Measurements from ENCODE around the gene NFKBIL1.

The NFKBIL1 gene

GRCh38 chr6:31568537-31568961, 21.1 kb downstream of the NFKBIL1 start:
- ATAC-seq (peak; percentile 71), DNase-seq (ENCODE audit: low spot score in 2 of 2) (peak in 1 of 2 donors; percentile 84)
- Mint-ChIP-seq H3K27ac (peak overlapping the region; percentile 48), H3K4me1 (peaks cover 85% of the 10 kb centered on the region), H3K9me3 (no peaks in the 10 kb centered on the region), H3K4me3 (peak overlapping the region; percentile 55), H3K36me3 (peaks cover 33% of the 10 kb centered on the region)

GRCh38 chr6:31569861-31570536, 22.6 kb downstream of the NFKBIL1 start:
- DNase-seq (ENCODE audit: low spot score in 2 of 2) (no peak), ATAC-seq (no peak)
- peaks cover 44% of the 10 kb centered on the region for H3K36me3 Mint-ChIP-seq
- H3K4me1 Mint-ChIP-seq = peaks cover 87% of the 10 kb centered on the region
- peak overlapping the region; percentile 98 for H3K27ac Mint-ChIP-seq
- peak overlapping the region; percentile 97 for H3K4me3 Mint-ChIP-seq
- H3K9me3 Mint-ChIP-seq = no peaks in the 10 kb centered on the region

- H3K4me1 Mint-ChIP-seq = peaks cover 79% of the 10 kb centered on the region
- H3K4me3 Mint-ChIP-seq = peak within 1 kb of the TSS; percentile 97
- peak within 1 kb of the TSS; percentile 98 for H3K27ac Mint-ChIP-seq
- ATAC-seq (peak; percentile 70), DNase-seq (ENCODE audit: low spot score in 2 of 2) (peak; percentile 69 to 94)
- H3K36me3 Mint-ChIP-seq = peaks cover 65% of the 10 kb centered on the region
- H3K9me3 Mint-ChIP-seq = no peaks in the 10 kb centered on the region
Observed at GRCh38 chr6:31572041-31572911, 24.9 kb downstream of the NFKBIL1 start, which contains the start of gene LTA. LTA (plus strand) TSS chr6:31572289; CDS start chr6:31572743, 454 bp downstream.

GRCh38 chr6:31573239-31574105, 26.1 kb downstream of the NFKBIL1 start:
- ATAC-seq = no peak
- H3K9me3 Mint-ChIP-seq = no peaks in the 10 kb centered on the region
- no peak for DNase-seq (ENCODE audit: low spot score in 2 of 2)
- peak overlapping the region; percentile 97 for H3K4me3 Mint-ChIP-seq
- peaks cover 72% of the 10 kb centered on the region for H3K4me1 Mint-ChIP-seq
- peak overlapping the region; percentile 98 for H3K27ac Mint-ChIP-seq
- H3K36me3 Mint-ChIP-seq = peaks cover 69% of the 10 kb centered on the region

GRCh38 chr6:31574106-31575061, 27.0 kb downstream of the NFKBIL1 start:
- peaks cover 78% of the 10 kb centered on the region for H3K36me3 Mint-ChIP-seq
- peak overlapping the region; percentile 98 for H3K27ac Mint-ChIP-seq
- H3K4me1 Mint-ChIP-seq = peaks cover 72% of the 10 kb centered on the region
- DNase-seq (ENCODE audit: low spot score in 2 of 2) (peak in 1 of 2 donors; percentile 78), ATAC-seq (peak; percentile 2)
- no peaks in the 10 kb centered on the region for H3K9me3 Mint-ChIP-seq
- peak overlapping the region; percentile 97 for H3K4me3 Mint-ChIP-seq

GRCh38 chr6:31575335-31575901, 28.0 kb downstream of the NFKBIL1 start, which contains the start of gene TNF:
TNF (plus strand) TSS chr6:31575565; CDS start chr6:31575742, 177 bp downstream.
- peak; percentile 46 for ATAC-seq
- peak within 1 kb of the TSS; percentile 98 for H3K27ac Mint-ChIP-seq

GRCh38 chr6:31575952-31576685, 28.7 kb downstream of the NFKBIL1 start:
- ATAC-seq (no peak), DNase-seq (ENCODE audit: low spot score in 2 of 2) (peak in 1 of 2 donors; percentile 58)
- H3K4me3 Mint-ChIP-seq = peak overlapping the region; percentile 97
- H3K4me1 Mint-ChIP-seq = peaks cover 73% of the 10 kb centered on the region
- peak overlapping the region; percentile 98 for H3K27ac Mint-ChIP-seq
- H3K9me3 Mint-ChIP-seq = no peaks in the 10 kb centered on the region
- H3K36me3 Mint-ChIP-seq = peaks cover 95% of the 10 kb centered on the region

More at GRCh38 chr6:31575335-31575901, 28.0 kb downstream of the NFKBIL1 start, which contains the start of gene TNF:
- Mint-ChIP-seq H3K36me3 (peaks cover 88% of the 10 kb centered on the region), H3K4me1 (peaks cover 72% of the 10 kb centered on the region), H3K4me3 (peak within 1 kb of the TSS; percentile 97), H3K9me3 (no peaks in the 10 kb centered on the region)
- peak; percentile 75 to 93 for DNase-seq (ENCODE audit: low spot score in 2 of 2)

- Mint-ChIP-seq H3K27ac (peak overlapping the region; percentile 98), H3K4me1 (peaks cover 71% of the 10 kb centered on the region), H3K9me3 (no peaks in the 10 kb centered on the region), H3K4me3 (peak overlapping the region; percentile 97), H3K36me3 (peaks cover 99% of the 10 kb centered on the region)
- DNase-seq (ENCODE audit: low spot score in 2 of 2) (peak in 1 of 2 donors; percentile 83), ATAC-seq (peak; percentile 2)
Observed at GRCh38 chr6:31576897-31577578, 29.6 kb downstream of the NFKBIL1 start.

GRCh38 chr6:31577579-31577966, 30.2 kb downstream of the NFKBIL1 start:
- DNase-seq (ENCODE audit: low spot score in 2 of 2) (no peak), ATAC-seq (no peak)
- H3K27ac Mint-ChIP-seq = peak overlapping the region; percentile 98
- H3K4me3 Mint-ChIP-seq = peak overlapping the region; percentile 97
- peaks cover 93% of the 10 kb centered on the region for H3K36me3 Mint-ChIP-seq
- peaks cover 71% of the 10 kb centered on the region for H3K4me1 Mint-ChIP-seq
- H3K9me3 Mint-ChIP-seq = no peaks in the 10 kb centered on the region

- DNase-seq (ENCODE audit: low spot score in 2 of 2) = peak in 1 of 2 donors; percentile 54
Observed at GRCh38 chr6:31578184-31579118, 31.0 kb downstream of the NFKBIL1 start.

GRCh38 chr6:31579119-31579505, 31.7 kb downstream of the NFKBIL1 start:
- Mint-ChIP-seq H3K4me1 (peaks cover 62% of the 10 kb centered on the region), H3K4me3 (peak overlapping the region; percentile 97), H3K9me3 (no peaks in the 10 kb centered on the region), H3K27ac (peak overlapping the region; percentile 98), H3K36me3 (peaks cover 78% of the 10 kb centered on the region)
- ATAC-seq (no peak), DNase-seq (ENCODE audit: low spot score in 2 of 2) (peak in 1 of 2 donors; percentile 61)

More at GRCh38 chr6:31578184-31579118, 31.0 kb downstream of the NFKBIL1 start:
- Mint-ChIP-seq H3K4me3 (peak overlapping the region; percentile 97), H3K36me3 (peaks cover 85% of the 10 kb centered on the region), H3K9me3 (no peaks in the 10 kb centered on the region), H3K27ac (peak overlapping the region; percentile 98), H3K4me1 (peaks cover 69% of the 10 kb centered on the region)
- ATAC-seq = no peak

Data from stimulated activated effector memory CD8-positive, alpha-beta T cell treated with anti-CD3 and anti-CD28 coated beads, Interleukin-12 subunit alpha, Interleukin-12 subunit beta, amount 100 ng/mL, for 72 hours (primary cell).